A673 (cell line): ENCODE results near the gene PPP1CC.

Experiments
- CTCF ChIP-seq: fragments of 300-800, 200-600 bp; sonication (generic); conservative IDR thresholded peaks from 2 replicates; pipeline ENCODE4 v1.5.1; 2017; ENCODE audit warnings: low read depth, mild to moderate bottlenecking, antibody characterized with exemption, low read length, moderate library complexity, mixed read lengths
- EZH2 ChIP-seq: fragments of 200-600 bp; sonication (generic); IDR thresholded peaks from 2 replicates; pipeline ENCODE4 v1.6.1; 2017; ENCODE audit warnings: borderline replicate concordance, low read depth, mild to moderate bottlenecking, mixed read lengths, antibody characterized with exemption, low read length; ENCODE audit not compliant: poor library complexity, severe bottlenecking

- TF ChIP-seq CTCF (no peak), EZH2 (no peak)
Observed at GRCh38 chr12:110696283-110696682, 46.4 kb downstream of the PPP1CC start.
